Spinal cord (tissue), 10 donors: ENCODE results near the gene AUTS2. TPM values are rescaled to one million over a fixed set of nuclear protein-coding genes. Genes with fewer than 3 reads are reported as not detected.

ENCODE experiments used
- DNase-seq, 6 donors: peaks; one replicate each; pipeline versions ENCODE4 v3.0.0 to v3.0.0-alpha.2; 2013 to 2015; ENCODE audit warnings: low spot score in 6 of 6, low read depth in 4 of 6
- H3K27ac ChIP-seq: one replicate; pipeline ENCODE4 v1.5.1; 2013; ENCODE audit warnings: low read depth, low read length, control low read depth
- H3K27me3 ChIP-seq: one replicate; pipeline ENCODE4 v1.6.1; 2013; ENCODE audit warnings: low read length; ENCODE audit not compliant: control insufficient read depth, insufficient read depth
- H3K36me3 ChIP-seq: one replicate; pipeline ENCODE4 v1.6.1; 2013; ENCODE audit warnings: low read length; ENCODE audit not compliant: control insufficient read depth, insufficient read depth
- H3K4me1 ChIP-seq: one replicate; pipeline ENCODE4 v1.6.1; 2013; ENCODE audit warnings: low read length; ENCODE audit not compliant: control insufficient read depth, insufficient read depth
- H3K4me3 ChIP-seq: one replicate; pipeline ENCODE4 v1.5.1; 2013; ENCODE audit warnings: low read depth, low read length, control low read depth
- H3K9me3 ChIP-seq: one replicate; pipeline ENCODE4 v1.6.1; 2013; ENCODE audit warnings: low read length; ENCODE audit not compliant: control insufficient read depth, insufficient read depth
- whole genome bisulfite sequencing: methylation state at CpG from one replicate; pipeline ENCODE4 v1.1.5; 2013; ENCODE audit warnings: missing lambda C conversion rate; ENCODE audit not compliant: insufficient coverage; 5-methylcytosine and 5-hydroxymethylcytosine counted together
- polyA plus RNA-seq, 2 donors: library from polyadenylated mRNA; unstranded; fragments of 120-200 nt; gene quantifications; one replicate each; pipeline ENCODE4 v1.2.1, GENCODE V29; 2013; ENCODE audit not compliant: insufficient read length in 2 of 2
- total RNA-seq, 2 donors: library from RNA; depleted of rRNA in 1 of 2; stranded (reverse); fragments of 120-200 nt in 1 of 2; fragments of >200 nt in 1 of 2; gene quantifications; one replicate each; pipeline versions ENCODE4 v1.2.3 to v1.2.4, GENCODE V29; 2013 to 2014
- donor health status: healthy.

Gene AUTS2
- total and polyA plus RNA-seq, 4 donors, result 56.2 to 214 (median 135) TPM

GRCh38 chr7:70285187-70285586, 686.9 kb downstream of the AUTS2 start:
- no CpG with 5 or more reads among the region's 1 CpG for WGBS
- no peak overlapping the region for H3K4me3 ChIP-seq
- H3K36me3 ChIP-seq, result no peaks in the 10 kb centered on the region
- no peaks in the 10 kb centered on the region for H3K4me1 ChIP-seq
- DNase-seq, result no peak
- H3K27ac ChIP-seq, result no peak overlapping the region
- H3K9me3 ChIP-seq, result no peaks in the 10 kb centered on the region
- H3K27me3 ChIP-seq, result no peaks in the 10 kb centered on the region

GRCh38 chr7:70285854-70286253, 687.6 kb downstream of the AUTS2 start:
- Histone ChIP-seq H3K27me3 (no peaks in the 10 kb centered on the region), H3K27ac (no peak overlapping the region), H3K4me3 (no peak overlapping the region), H3K36me3 (no peaks in the 10 kb centered on the region), H3K9me3 (no peaks in the 10 kb centered on the region), H3K4me1 (no peaks in the 10 kb centered on the region)
- DNase-seq, result no peak
- 98% methylated on average over 2 of the region's 3 CpGs for WGBS

DNA sequence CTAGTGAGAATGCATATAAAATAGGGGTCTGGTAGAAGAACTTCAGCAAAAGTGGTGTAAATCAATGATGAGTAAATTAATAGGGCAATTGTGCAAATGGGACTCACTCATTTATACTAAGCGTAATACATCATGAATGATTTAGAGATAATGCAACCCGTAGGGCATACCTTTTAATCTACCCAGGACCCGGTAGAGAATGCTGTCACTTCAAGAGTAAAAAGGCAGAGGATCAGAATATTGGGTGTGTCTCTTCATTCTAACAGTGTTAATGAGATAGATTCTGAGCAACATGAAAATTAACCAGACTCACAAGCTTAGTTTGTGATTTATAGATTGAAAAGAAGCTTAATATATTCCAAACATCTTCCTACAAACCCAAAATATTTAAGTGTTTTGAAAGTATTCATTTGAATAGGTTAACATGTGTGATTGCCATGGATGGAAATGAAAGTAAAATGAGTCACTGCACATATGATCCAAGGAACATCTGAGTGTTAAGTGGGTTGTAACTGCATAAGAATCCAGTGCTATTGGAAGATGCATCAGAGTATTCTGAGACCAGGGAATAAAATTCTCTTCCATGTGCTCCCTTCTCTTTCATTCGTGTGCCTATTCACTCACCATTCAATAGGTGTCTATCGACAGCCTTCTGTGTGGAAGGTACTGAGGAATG, 690.6 kb downstream of the AUTS2 start:
- Histone ChIP-seq H3K4me3 (no peak overlapping the region), H3K9me3 (no peaks in the 10 kb centered on the region), H3K4me1 (no peaks in the 10 kb centered on the region), H3K36me3 (no peaks in the 10 kb centered on the region), H3K27ac (no peak overlapping the region), H3K27me3 (no peaks in the 10 kb centered on the region)
- DNase-seq, result no peak
- no CpG with 5 or more reads among the region's 5 CpGs for WGBS

DNA sequence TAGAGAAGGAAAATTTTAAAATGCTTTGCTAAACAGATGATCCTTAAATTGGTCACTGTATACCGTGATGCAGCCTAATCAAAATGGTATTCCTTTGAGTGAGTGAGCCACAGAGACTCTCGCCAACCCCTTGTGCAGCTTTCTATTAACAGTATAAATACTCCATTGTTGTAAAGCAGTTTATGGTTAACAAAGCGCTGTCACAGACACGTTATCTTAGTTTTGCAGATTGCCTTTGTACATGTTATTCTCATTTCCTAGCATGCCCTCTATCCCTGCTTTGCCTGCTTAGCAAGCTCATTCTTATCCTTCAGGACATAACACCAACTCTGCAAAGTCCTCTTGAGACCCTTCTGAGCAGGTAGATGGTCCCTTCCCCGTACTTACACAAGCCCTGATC, 694.4 kb downstream of the AUTS2 start:
- no peaks in the 10 kb centered on the region for H3K27me3 ChIP-seq
- no peak overlapping the region for H3K27ac ChIP-seq
- no peaks in the 10 kb centered on the region for H3K36me3 ChIP-seq
- no peaks in the 10 kb centered on the region for H3K9me3 ChIP-seq
- H3K4me3 ChIP-seq, result no peak overlapping the region
- no peaks in the 10 kb centered on the region for H3K4me1 ChIP-seq
- 64% methylated on average over 2 of the region's 5 CpGs for WGBS
- DNase-seq, result no peak

- H3K27ac ChIP-seq, result no peak overlapping the region
- no peaks in the 10 kb centered on the region for H3K9me3 ChIP-seq
- WGBS, result 71% methylated on average over 5 of the region's 9 CpGs
- H3K4me1 ChIP-seq, result no peaks in the 10 kb centered on the region
- H3K27me3 ChIP-seq, result no peaks in the 10 kb centered on the region
- DNase-seq, result peak in 3 of 6 donors; percentile 29 to 95 (median 33)
- no peaks in the 10 kb centered on the region for H3K36me3 ChIP-seq
- H3K4me3 ChIP-seq, result no peak overlapping the region
These were observed 696.1 kb downstream of the AUTS2 start for GRCh38 chr7:70294211-70294911.

- H3K9me3 ChIP-seq, result no peaks in the 10 kb centered on the region
- peak in 1 of 6 donors; percentile 60 for DNase-seq
- H3K36me3 ChIP-seq, result no peaks in the 10 kb centered on the region
- WGBS, result no CpG with 5 or more reads among the region's 6 CpGs
- H3K27ac ChIP-seq, result no peak overlapping the region
- H3K4me3 ChIP-seq, result no peak overlapping the region
- no peaks in the 10 kb centered on the region for H3K27me3 ChIP-seq
- no peaks in the 10 kb centered on the region for H3K4me1 ChIP-seq
These were observed 700.7 kb downstream of the AUTS2 start for GRCh38 chr7:70298780-70299471.

- Histone ChIP-seq H3K4me1 (no peaks in the 10 kb centered on the region), H3K36me3 (no peaks in the 10 kb centered on the region), H3K27me3 (no peaks in the 10 kb centered on the region), H3K4me3 (no peak overlapping the region), H3K9me3 (no peaks in the 10 kb centered on the region), H3K27ac (no peak overlapping the region)
- 97% methylated on average over 3 of the region's 4 CpGs for WGBS
- DNase-seq, result no peak
These were observed 701.2 kb downstream of the AUTS2 start for GRCh38 chr7:70299472-70299807.

DNA sequence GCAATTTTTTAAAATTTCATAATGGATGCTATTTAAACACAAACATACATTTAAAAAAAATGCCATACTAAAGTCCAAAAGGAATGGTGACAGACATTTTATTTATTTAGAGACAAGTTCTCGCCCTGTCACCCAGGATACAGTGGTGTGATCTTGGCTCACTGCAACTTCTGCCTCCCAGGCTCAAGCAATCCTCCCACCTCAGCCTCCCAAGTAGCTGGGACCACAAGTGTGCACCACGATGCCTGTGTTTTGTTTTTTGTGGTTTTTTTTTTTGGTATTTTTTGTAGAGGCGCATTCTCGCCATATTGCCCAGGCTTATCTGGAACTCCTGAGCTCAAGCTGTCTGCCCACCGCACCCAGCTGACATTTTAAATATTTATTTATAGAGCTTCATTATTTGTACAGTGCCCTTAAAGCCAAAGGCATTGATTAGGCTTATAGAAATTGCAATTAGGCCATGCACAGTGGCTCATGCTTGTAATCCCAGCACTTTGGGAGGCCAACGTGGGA, 703.5 kb downstream of the AUTS2 start:
- Histone ChIP-seq H3K36me3 (no peaks in the 10 kb centered on the region), H3K9me3 (no peaks in the 10 kb centered on the region), H3K27ac (no peak overlapping the region), H3K27me3 (no peaks in the 10 kb centered on the region), H3K4me1 (no peaks in the 10 kb centered on the region), H3K4me3 (no peak overlapping the region)
- no peak for DNase-seq
- WGBS, result 100% methylated on average over 1 of the region's 6 CpGs

DNA sequence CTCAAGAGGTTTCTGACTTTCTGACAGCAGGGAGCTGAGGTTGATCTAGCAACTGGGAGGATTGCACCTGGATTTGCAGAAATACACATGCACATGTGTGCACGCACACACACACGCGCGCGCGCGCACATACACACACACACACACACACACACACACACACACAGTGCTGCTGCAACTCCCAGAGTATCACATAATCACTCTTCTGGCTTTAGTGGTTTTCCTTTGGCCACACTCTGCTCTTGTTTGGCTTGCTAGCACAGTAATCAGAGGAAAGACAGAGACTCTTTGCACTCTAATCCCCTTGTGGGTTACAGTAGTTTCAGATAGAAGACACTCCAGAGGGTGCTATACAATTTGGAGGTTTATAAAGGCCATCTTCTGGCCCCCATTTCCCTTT, 705.0 kb downstream of the AUTS2 start:
- H3K4me1 ChIP-seq, result no peaks in the 10 kb centered on the region
- no peak for DNase-seq
- H3K4me3 ChIP-seq, result no peak overlapping the region
- no peaks in the 10 kb centered on the region for H3K36me3 ChIP-seq
- no peak overlapping the region for H3K27ac ChIP-seq
- H3K9me3 ChIP-seq, result no peaks in the 10 kb centered on the region
- no peaks in the 10 kb centered on the region for H3K27me3 ChIP-seq
- WGBS, result 96% methylated on average over 7 of the region's 7 CpGs
